Panc1 (cell line): ENCODE results near the gene PDE6B. TPM values are rescaled to one million over a fixed set of nuclear protein-coding genes. Genes with fewer than 3 reads are reported as not detected.

Experiments used
- ATAC-seq: fragments of 200-7000 bp; cut with Tn5 transposase; 2 replicates; pipeline ENCODE4 v1.9.1; 2020; ENCODE audit warnings: mild to moderate bottlenecking, moderate library complexity
- BruUV-seq: library from RNA; stranded (reverse); fragments of 400-500 nt; replicated peaks from 2 replicates; lab custom pipeline; 2021; lab: Mats Ljungman, UMichigan
- CTCF ChIA-PET: fragments of 300-600 bp; sonication (Branson Sonifier 250); formaldehyde crosslinking; loops from one replicate; lab custom pipeline; 2022; ENCODE audit warnings: antibody characterized with exemption; lab: Charles Lee
- POLR2A ChIA-PET: fragments of 300-600 bp; sonication (Branson Sonifier 250); formaldehyde crosslinking; loops from one replicate; lab custom pipeline; 2022; ENCODE audit warnings: antibody characterized with exemption; lab: Charles Lee
- DNase-seq: peaks from one replicate; pipeline ENCODE4 v3.0.0-alpha.2; 2010; ENCODE audit warnings: low read depth, low spot score
- H3K27ac ChIP-seq: 2 replicates; pipeline ENCODE4 v1.5.1; 2011; ENCODE audit warnings: mild to moderate bottlenecking, low read length, inconsistent platforms
- H3K27me3 ChIP-seq: fragments of 200-500 bp; sonication (Bioruptor generic); 2 replicates; pipeline ENCODE4 v1.6.0; 2014; ENCODE audit warnings: low read length, inconsistent platforms; ENCODE audit not compliant: control insufficient read depth, insufficient read depth
- H3K36me3 ChIP-seq: fragments of 200-500 bp; sonication (Bioruptor generic); 2 replicates; pipeline ENCODE4 v1.5.1; 2014; ENCODE audit warnings: inconsistent platforms, mild to moderate bottlenecking, low read length, moderate library complexity; ENCODE audit not compliant: control insufficient read depth, insufficient read depth
- H3K4me1 ChIP-seq: 2 replicates; pipeline ENCODE4 v1.5.1; 2011; ENCODE audit warnings: inconsistent platforms, mild to moderate bottlenecking, low read length, moderate library complexity; ENCODE audit not compliant: control insufficient read depth, insufficient read depth
- H3K4me3 ChIP-seq, 2 experiments: 2 replicates each; pipeline ENCODE4 v1.5.1; 2011 to 2012; ENCODE audit warnings: low read depth in 2 of 2, low read length in 2 of 2, mild to moderate bottlenecking in 2 of 2, inconsistent platforms in 1 of 2, moderate library complexity in 1 of 2
- H3K9me3 ChIP-seq: fragments of 200-500 bp; sonication (Bioruptor generic); 2 replicates; pipeline ENCODE4 v1.5.1; 2014; ENCODE audit warnings: low read depth, mild to moderate bottlenecking, inconsistent platforms, low read length, moderate library complexity; ENCODE audit not compliant: control insufficient read depth, insufficient read depth
- POLR2AphosphoS5 ChIP-seq: IDR thresholded peaks from 2 replicates; pipeline ENCODE4 v1.6.1; 2012; ENCODE audit warnings: mild to moderate bottlenecking, low read depth, low read length, moderate library complexity
- SIN3A ChIP-seq: IDR thresholded peaks from 2 replicates; pipeline ENCODE4 v1.6.1; 2012; ENCODE audit warnings: low read depth, mild to moderate bottlenecking, low read length, moderate library complexity, borderline replicate concordance; ENCODE audit not compliant: insufficient read depth
- TCF7L2 ChIP-seq: IDR thresholded peaks from 2 replicates; pipeline ENCODE4 v1.6.1; 2011; ENCODE audit warnings: mild to moderate bottlenecking, low read depth, low read length, inconsistent platforms
- in situ Hi-C: cut with HindIII; loops from 2 replicates; pipeline ENCODE4 v1.10.0; 2016; ENCODE audit warnings: low sequenced_read_pairs, low pct_unique_long_range_greater_than_20kb
- intact Hi-C: fragments of 100-400 bp; cut with micrococcal nuclease; formaldehyde crosslinking; loops from one replicate; pipeline ENCODE4 v1.10.0; 2022; ENCODE audit not compliant: unreplicated experiment
- total RNA-seq: library from RNA; stranded (reverse); gene quantifications from one replicate; pipeline ENCODE4 v1.2.1, GENCODE V29; 2021; ENCODE audit not compliant: unreplicated experiment
- TF ChIP-seq, protein P1 (sequence below): fragments of 450-650 bp; IDR thresholded peaks from 2 replicates; pipeline ENCODE4 v1.5.1; 2017; ENCODE audit warnings: mild to moderate bottlenecking
- TF ChIP-seq, protein P2 (sequence below), 2 experiments: IDR thresholded peaks; 2 replicates each; pipeline ENCODE4 v1.6.1; 2011 to 2012; ENCODE audit warnings: low read depth in 2 of 2, control low read depth in 1 of 2, low read length in 1 of 2, mild to moderate bottlenecking in 1 of 2, moderate library complexity in 1 of 2; ENCODE audit not compliant: insufficient read depth in 1 of 2

The PDE6B gene
- total RNA-seq, 1 experiment from 2014 or later, result 6.5 TPM

DNA sequence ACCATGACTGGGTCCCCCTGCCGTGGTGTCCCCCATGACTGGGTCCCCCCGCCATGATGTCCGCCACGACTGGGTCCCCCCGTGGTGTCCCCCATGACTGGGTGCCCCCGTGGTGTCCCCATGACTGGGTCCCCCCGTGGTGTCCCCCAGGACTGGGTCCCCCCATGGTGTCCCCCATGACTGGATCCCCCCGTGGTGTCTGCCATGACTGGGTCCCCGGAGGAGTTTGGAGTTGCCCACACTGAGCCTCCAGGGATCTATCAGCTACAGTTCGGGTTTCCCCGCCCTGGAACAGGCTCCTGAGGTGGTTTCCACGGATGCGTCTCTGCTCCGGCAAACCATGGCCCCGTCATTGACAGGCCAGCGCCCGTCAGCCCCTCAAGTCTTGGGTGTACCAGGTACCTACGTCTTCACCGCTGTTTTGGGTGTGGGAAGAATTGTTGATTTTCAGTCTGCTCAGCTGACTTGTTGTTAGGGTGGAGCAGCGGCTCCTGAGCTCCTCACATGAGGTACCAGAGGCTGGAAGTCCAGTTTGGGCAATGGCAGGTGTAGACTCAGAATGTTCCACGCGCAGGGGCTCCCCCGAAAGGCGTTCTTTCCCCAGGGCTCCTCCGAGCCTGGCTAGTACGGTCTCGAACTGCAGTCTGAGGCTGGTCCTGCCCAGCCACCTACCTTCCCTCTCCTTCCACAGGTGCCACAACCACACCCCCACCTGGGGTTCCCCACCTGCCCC is 8.3 kb upstream of the PDE6B start:
- POLR2A ChIA-PET, result interaction anchor here (0.7 kb wide), 1 partner anchor 136 kb away, joined by 3 read pairs; no protein-coding TSS in a partner anchor
- BruUV-seq, result no TSS peak

DNA sequence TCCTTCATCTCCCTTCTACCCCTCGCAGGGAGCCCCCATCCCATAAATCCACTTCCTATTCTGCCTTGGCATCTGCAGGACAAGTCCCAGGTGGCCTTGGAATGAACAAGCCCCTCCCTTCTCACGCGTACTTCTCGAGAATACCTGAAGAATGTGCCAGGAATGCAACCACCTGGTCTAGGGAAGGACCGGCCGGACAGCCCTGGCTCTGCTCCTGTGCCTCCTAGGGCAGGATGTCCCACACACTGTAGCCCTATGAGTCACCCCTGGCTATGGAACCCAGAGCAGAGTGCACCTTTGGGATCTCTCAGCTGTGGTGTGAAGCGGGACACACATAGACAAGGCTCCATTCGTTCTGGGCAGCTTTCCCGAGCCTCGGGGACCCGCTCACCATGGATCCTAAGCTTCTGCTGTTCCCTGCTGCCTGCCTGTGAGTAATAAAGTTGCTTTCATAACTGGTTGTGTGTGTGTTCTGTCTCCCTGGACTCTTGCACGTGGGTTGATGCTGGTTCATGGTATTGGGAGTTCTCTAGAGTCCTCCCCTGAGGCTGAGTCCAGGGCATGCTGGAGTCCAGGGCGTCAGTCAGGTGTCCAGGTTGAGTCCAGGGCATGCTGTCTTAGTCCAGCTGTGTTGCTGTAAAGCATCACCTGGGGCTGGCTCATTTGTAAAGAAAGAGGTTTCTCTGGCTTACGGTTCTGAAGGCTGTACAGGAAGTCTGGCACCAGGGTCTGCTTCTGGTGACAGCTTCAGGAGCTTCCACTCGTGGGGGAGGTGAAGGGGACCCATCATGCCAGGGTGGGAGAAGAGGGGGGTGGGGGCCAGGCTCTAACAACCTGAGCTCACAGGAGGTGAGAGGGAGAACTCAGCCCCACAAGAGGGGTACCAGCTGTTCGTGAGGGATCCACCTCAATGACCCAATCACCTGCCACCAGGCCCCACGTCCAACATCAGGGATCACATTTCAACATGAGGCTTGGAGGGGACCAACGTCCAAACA is 7.4 kb upstream of the PDE6B start:
- ChIA-PET POLR2A (no interaction called here), CTCF (no interaction called here)
- TF ChIP-seq, protein P1, sequence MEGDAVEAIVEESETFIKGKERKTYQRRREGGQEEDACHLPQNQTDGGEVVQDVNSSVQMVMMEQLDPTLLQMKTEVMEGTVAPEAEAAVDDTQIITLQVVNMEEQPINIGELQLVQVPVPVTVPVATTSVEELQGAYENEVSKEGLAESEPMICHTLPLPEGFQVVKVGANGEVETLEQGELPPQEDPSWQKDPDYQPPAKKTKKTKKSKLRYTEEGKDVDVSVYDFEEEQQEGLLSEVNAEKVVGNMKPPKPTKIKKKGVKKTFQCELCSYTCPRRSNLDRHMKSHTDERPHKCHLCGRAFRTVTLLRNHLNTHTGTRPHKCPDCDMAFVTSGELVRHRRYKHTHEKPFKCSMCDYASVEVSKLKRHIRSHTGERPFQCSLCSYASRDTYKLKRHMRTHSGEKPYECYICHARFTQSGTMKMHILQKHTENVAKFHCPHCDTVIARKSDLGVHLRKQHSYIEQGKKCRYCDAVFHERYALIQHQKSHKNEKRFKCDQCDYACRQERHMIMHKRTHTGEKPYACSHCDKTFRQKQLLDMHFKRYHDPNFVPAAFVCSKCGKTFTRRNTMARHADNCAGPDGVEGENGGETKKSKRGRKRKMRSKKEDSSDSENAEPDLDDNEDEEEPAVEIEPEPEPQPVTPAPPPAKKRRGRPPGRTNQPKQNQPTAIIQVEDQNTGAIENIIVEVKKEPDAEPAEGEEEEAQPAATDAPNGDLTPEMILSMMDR, result no peak
- TF ChIP-seq TCF7L2, result no peak
- no peaks in the 10 kb centered on the region for H3K4me1 ChIP-seq
- no TSS peak for BruUV-seq
- no peak overlapping the region for H3K27ac ChIP-seq
- in situ Hi-C loops, result no loop called here
- intact Hi-C loops, result no loop called here
- no peak overlapping the region for H3K4me3 ChIP-seq
- DNase-seq, result no peak
- no peaks in the 10 kb centered on the region for H3K9me3 ChIP-seq
- no peak for ATAC-seq
- no peaks in the 10 kb centered on the region for H3K36me3 ChIP-seq
- no peaks in the 10 kb centered on the region; the same call in 1 of the 2 replicates for H3K27me3 ChIP-seq

More for the DNA sequence above, 8.3 kb upstream of the PDE6B start:
- TF ChIP-seq SIN3A (no peak), TCF7L2 (no peak), POLR2AphosphoS5 (no peak)
- TF ChIP-seq, protein P1, result no peak
- TF ChIP-seq, protein P2, sequence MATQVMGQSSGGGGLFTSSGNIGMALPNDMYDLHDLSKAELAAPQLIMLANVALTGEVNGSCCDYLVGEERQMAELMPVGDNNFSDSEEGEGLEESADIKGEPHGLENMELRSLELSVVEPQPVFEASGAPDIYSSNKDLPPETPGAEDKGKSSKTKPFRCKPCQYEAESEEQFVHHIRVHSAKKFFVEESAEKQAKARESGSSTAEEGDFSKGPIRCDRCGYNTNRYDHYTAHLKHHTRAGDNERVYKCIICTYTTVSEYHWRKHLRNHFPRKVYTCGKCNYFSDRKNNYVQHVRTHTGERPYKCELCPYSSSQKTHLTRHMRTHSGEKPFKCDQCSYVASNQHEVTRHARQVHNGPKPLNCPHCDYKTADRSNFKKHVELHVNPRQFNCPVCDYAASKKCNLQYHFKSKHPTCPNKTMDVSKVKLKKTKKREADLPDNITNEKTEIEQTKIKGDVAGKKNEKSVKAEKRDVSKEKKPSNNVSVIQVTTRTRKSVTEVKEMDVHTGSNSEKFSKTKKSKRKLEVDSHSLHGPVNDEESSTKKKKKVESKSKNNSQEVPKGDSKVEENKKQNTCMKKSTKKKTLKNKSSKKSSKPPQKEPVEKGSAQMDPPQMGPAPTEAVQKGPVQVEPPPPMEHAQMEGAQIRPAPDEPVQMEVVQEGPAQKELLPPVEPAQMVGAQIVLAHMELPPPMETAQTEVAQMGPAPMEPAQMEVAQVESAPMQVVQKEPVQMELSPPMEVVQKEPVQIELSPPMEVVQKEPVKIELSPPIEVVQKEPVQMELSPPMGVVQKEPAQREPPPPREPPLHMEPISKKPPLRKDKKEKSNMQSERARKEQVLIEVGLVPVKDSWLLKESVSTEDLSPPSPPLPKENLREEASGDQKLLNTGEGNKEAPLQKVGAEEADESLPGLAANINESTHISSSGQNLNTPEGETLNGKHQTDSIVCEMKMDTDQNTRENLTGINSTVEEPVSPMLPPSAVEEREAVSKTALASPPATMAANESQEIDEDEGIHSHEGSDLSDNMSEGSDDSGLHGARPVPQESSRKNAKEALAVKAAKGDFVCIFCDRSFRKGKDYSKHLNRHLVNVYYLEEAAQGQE (IDR thresholded peaks at IDR 0.05; ENCODE audit: insufficient read depth in 1 of 2, low read depth in 2 of 2, low read length in 1 of 2), result no peak
- Histone ChIP-seq H3K36me3 (no peaks in the 10 kb centered on the region), H3K27me3 (no peaks in the 10 kb centered on the region; the same call in 1 of the 2 replicates), H3K9me3 (no peaks in the 10 kb centered on the region), H3K27ac (no peak overlapping the region), H3K4me1 (no peaks in the 10 kb centered on the region), H3K4me3 (no peak overlapping the region)
- ATAC-seq (no peak), DNase-seq (no peak)
- intact Hi-C loops (no loop called here), in situ Hi-C loops (no loop called here)
- CTCF ChIA-PET, result no interaction called here
